Measurements from ENCODE around the gene GRAMD2A.

GRAMD2A gene

GRCh38 chr15:72136170-72137051 is 61.2 kb downstream of the GRAMD2A start:
- no peaks in the 10 kb centered on the region for H3K79me2 ChIP-seq (ENCODE audit: insufficient read depth, low read length)
- H3F3A ChIP-seq (ENCODE audit: insufficient read depth, low read length), result no peaks in the 10 kb centered on the region
- no peak for TF ChIP-seq EZH2 (IDR thresholded peaks at IDR 0.05; ENCODE audit: borderline replicate concordance, low read length)
- no peak for TF ChIP-seq CTCF (IDR thresholded peaks at IDR 0.05; ENCODE audit: low read length)
- no peak overlapping the region for H3K9ac ChIP-seq (ENCODE audit: low read length)
- H3K4me2 ChIP-seq (ENCODE audit: low read length), result no peak overlapping the region
- H3K27me3 ChIP-seq (ENCODE audit: insufficient read depth, low read length), result no peaks in the 10 kb centered on the region
- no peak overlapping the region for H3K27ac ChIP-seq (ENCODE audit: low read depth, low read length, poor library complexity, severe bottlenecking)
- no peaks in the 10 kb centered on the region for H3K36me3 ChIP-seq (ENCODE audit: insufficient read depth, low read length)
- H3K9me3 ChIP-seq (ENCODE audit: low read length), result no peaks in the 10 kb centered on the region
- H3K4me1 ChIP-seq (ENCODE audit: insufficient read depth, low read length, severe bottlenecking), result peaks cover 52% of the 10 kb centered on the region
- H3K9me2 ChIP-seq (ENCODE audit: low read depth, low read length), result no peaks in the 10 kb centered on the region
- H2AFZ ChIP-seq (ENCODE audit: low read length), result no peak overlapping the region
- H4K20me1 ChIP-seq (ENCODE audit: insufficient read depth, low read length), result no peaks in the 10 kb centered on the region
- no peak overlapping the region for H3K4me3 ChIP-seq (ENCODE audit: low read depth, low read length, poor library complexity, severe bottlenecking)

GRCh38 chr15:72135719-72136118 is 61.9 kb downstream of the GRAMD2A start:
- no peak overlapping the region for H3K4me2 ChIP-seq (ENCODE audit: low read length)
- no peaks in the 10 kb centered on the region for H3F3A ChIP-seq (ENCODE audit: insufficient read depth, low read length)
- TF ChIP-seq EZH2 (IDR thresholded peaks at IDR 0.05; ENCODE audit: borderline replicate concordance, low read length), result no peak
- no peak for TF ChIP-seq CTCF (IDR thresholded peaks at IDR 0.05; ENCODE audit: low read length)
- no peaks in the 10 kb centered on the region for H3K79me2 ChIP-seq (ENCODE audit: insufficient read depth, low read length)
- H3K27me3 ChIP-seq (ENCODE audit: insufficient read depth, low read length), result no peaks in the 10 kb centered on the region
- H3K4me3 ChIP-seq (ENCODE audit: low read depth, low read length, poor library complexity, severe bottlenecking), result no peak overlapping the region
- no peaks in the 10 kb centered on the region for H4K20me1 ChIP-seq (ENCODE audit: insufficient read depth, low read length)
- no peaks in the 10 kb centered on the region for H3K36me3 ChIP-seq (ENCODE audit: insufficient read depth, low read length)
- H2AFZ ChIP-seq (ENCODE audit: low read length), result no peak overlapping the region
- peak overlapping the region; percentile 37 for H3K27ac ChIP-seq (ENCODE audit: low read depth, low read length, poor library complexity, severe bottlenecking)
- peaks cover 46% of the 10 kb centered on the region for H3K4me1 ChIP-seq (ENCODE audit: insufficient read depth, low read length, severe bottlenecking)
- no peaks in the 10 kb centered on the region for H3K9me2 ChIP-seq (ENCODE audit: low read depth, low read length)
- no peak overlapping the region for H3K9ac ChIP-seq (ENCODE audit: low read length)
- H3K9me3 ChIP-seq (ENCODE audit: low read length), result no peaks in the 10 kb centered on the region

- Histone ChIP-seq H3K79me2 (ENCODE audit: insufficient read depth, low read length) (no peaks in the 10 kb centered on the region), H3K36me3 (ENCODE audit: insufficient read depth, low read length) (no peaks in the 10 kb centered on the region), H4K20me1 (ENCODE audit: insufficient read depth, low read length) (no peaks in the 10 kb centered on the region), H3F3A (ENCODE audit: insufficient read depth, low read length) (no peaks in the 10 kb centered on the region), H3K4me2 (ENCODE audit: low read length) (no peak overlapping the region), H3K27ac (ENCODE audit: low read depth, low read length, poor library complexity, severe bottlenecking) (no peak overlapping the region), H3K9me2 (ENCODE audit: low read depth, low read length) (no peaks in the 10 kb centered on the region), H2AFZ (ENCODE audit: low read length) (no peak overlapping the region), H3K4me1 (ENCODE audit: insufficient read depth, low read length, severe bottlenecking) (peaks cover 41% of the 10 kb centered on the region), H3K9me3 (ENCODE audit: low read length) (no peaks in the 10 kb centered on the region), H3K9ac (ENCODE audit: low read length) (no peak overlapping the region), H3K4me3 (ENCODE audit: low read depth, low read length, poor library complexity, severe bottlenecking) (no peak overlapping the region), H3K27me3 (ENCODE audit: insufficient read depth, low read length) (no peaks in the 10 kb centered on the region)
- no peak for TF ChIP-seq EZH2 (IDR thresholded peaks at IDR 0.05; ENCODE audit: borderline replicate concordance, low read length)
- no peak for TF ChIP-seq CTCF (IDR thresholded peaks at IDR 0.05; ENCODE audit: low read length)
Measured at GRCh38 chr15:72133211-72133610, 64.4 kb downstream of the GRAMD2A start.
